GM06990 (cell line): ENCODE measurements around the gene LARP4B.

ENCODE experiments used
- DNase-seq: peaks from one replicate; pipeline ENCODE4 v3.0.0-alpha.2; 2011; ENCODE audit not compliant: insufficient read length; ENCODE audit errors: extremely low read depth
- H3K27me3 ChIP-seq: replicated peaks from 2 replicates; pipeline ENCODE4 v1.6.0; 2011; ENCODE audit warnings: low read length; ENCODE audit not compliant: control insufficient read depth, insufficient read depth
- H3K36me3 ChIP-seq: 2 replicates; pipeline ENCODE4 v1.5.1; 2011; ENCODE audit warnings: low read length; ENCODE audit not compliant: control insufficient read depth, insufficient read depth
- H3K4me3 ChIP-seq: replicated peaks from 2 replicates; pipeline ENCODE4 v1.5.1; 2011; ENCODE audit warnings: low read depth, mild to moderate bottlenecking, control low read depth, low read length
- CTCF ChIP-seq: IDR thresholded peaks from 2 replicates; pipeline ENCODE4 v1.5.1; 2011; ENCODE audit warnings: low read length, control low read depth, mild to moderate bottlenecking, inconsistent platforms; ENCODE audit not compliant: insufficient read depth, poor library complexity, severe bottlenecking

Gene LARP4B

GRCh38 chr10:774661-775244 is 156.8 kb downstream of the LARP4B start:
- DNase-seq: no peak
- Histone ChIP-seq H3K4me3 (no peak overlapping the region), H3K36me3 (no peaks in the 10 kb centered on the region), H3K27me3 (no peaks in the 10 kb centered on the region; the same call in 1 of the 2 replicates)
- TF ChIP-seq CTCF: no peak

- DNase-seq: no peak
- Histone ChIP-seq H3K4me3 (no peak overlapping the region), H3K27me3 (no peaks in the 10 kb centered on the region; the same call in 1 of the 2 replicates), H3K36me3 (no peaks in the 10 kb centered on the region)
- no peak for TF ChIP-seq CTCF
These were observed 157.3 kb downstream of the LARP4B start for GRCh38 chr10:774223-774622.

- no peak for TF ChIP-seq CTCF
- H3K36me3 ChIP-seq: no peaks in the 10 kb centered on the region
- no peak overlapping the region for H3K4me3 ChIP-seq
- H3K27me3 ChIP-seq: no peaks in the 10 kb centered on the region; the same call in 1 of the 2 replicates
- no peak for DNase-seq
These were observed 157.8 kb downstream of the LARP4B start for GRCh38 chr10:773562-774161.

GRCh38 chr10:772227-772637 is 159.3 kb downstream of the LARP4B start:
- TF ChIP-seq CTCF: no peak
- H3K36me3 ChIP-seq: no peaks in the 10 kb centered on the region
- no peaks in the 10 kb centered on the region; the same call in 1 of the 2 replicates for H3K27me3 ChIP-seq
- DNase-seq: no peak
- no peak overlapping the region for H3K4me3 ChIP-seq

- no peaks in the 10 kb centered on the region for H3K36me3 ChIP-seq
- H3K4me3 ChIP-seq: no peak overlapping the region
- DNase-seq: no peak
- no peak for TF ChIP-seq CTCF
- H3K27me3 ChIP-seq: no peaks in the 10 kb centered on the region; the same call in 1 of the 2 replicates
These were observed 159.9 kb downstream of the LARP4B start for GRCh38 chr10:771647-772046.
